ENCODE results near the gene FXN.

Gene FXN

GRCh38 chr9:69034071-69034470 is 1.5 kb upstream of the FXN start:
- TF ChIP-seq CTCF (conservative IDR thresholded peaks at IDR 0.05; ENCODE audit: control insufficient read depth, insufficient read depth, low read depth, low read length): no peak
- no peak overlapping the region for H3K4me3 ChIP-seq (ENCODE audit: control insufficient read depth, low read depth, low read length)
- no peak for DNase-seq (ENCODE audit: low read depth)

GRCh38 chr9:69036309-69036708 is 757 bp downstream of the FXN start:
- peak; percentile 24 for DNase-seq (ENCODE audit: low read depth)
- H3K4me3 ChIP-seq (ENCODE audit: control insufficient read depth, low read depth, low read length): peak overlapping the region; percentile 97
- TF ChIP-seq CTCF (conservative IDR thresholded peaks at IDR 0.05; ENCODE audit: control insufficient read depth, insufficient read depth, low read depth, low read length): no peak

- TF ChIP-seq CTCF (conservative IDR thresholded peaks at IDR 0.05; ENCODE audit: control insufficient read depth, insufficient read depth, low read depth, low read length): no peak
- peak; percentile 5 for DNase-seq (ENCODE audit: low read depth)
- peak overlapping the region; percentile 97 for H3K4me3 ChIP-seq (ENCODE audit: control insufficient read depth, low read depth, low read length)
Measured at GRCh38 chr9:69036799-69037198, 1.2 kb downstream of the FXN start.

- TF ChIP-seq CTCF (conservative IDR thresholded peaks at IDR 0.05; ENCODE audit: control insufficient read depth, insufficient read depth, low read depth, low read length): no peak
- no peak for DNase-seq (ENCODE audit: low read depth)
- no peak overlapping the region for H3K4me3 ChIP-seq (ENCODE audit: control insufficient read depth, low read depth, low read length)
Measured at GRCh38 chr9:69040646-69041045, 5.1 kb downstream of the FXN start.

- DNase-seq (ENCODE audit: low read depth): peak; percentile 34
- TF ChIP-seq CTCF (conservative IDR thresholded peaks at IDR 0.05; ENCODE audit: control insufficient read depth, insufficient read depth, low read depth, low read length): no peak
- no peak overlapping the region for H3K4me3 ChIP-seq (ENCODE audit: control insufficient read depth, low read depth, low read length)
Measured at GRCh38 chr9:69044240-69045219, 9.0 kb downstream of the FXN start.

- DNase-seq (ENCODE audit: low read depth): no peak
- no peak overlapping the region for H3K4me3 ChIP-seq (ENCODE audit: control insufficient read depth, low read depth, low read length)
- TF ChIP-seq CTCF (conservative IDR thresholded peaks at IDR 0.05; ENCODE audit: control insufficient read depth, insufficient read depth, low read depth, low read length): no peak
Measured at GRCh38 chr9:69045821-69046220, 10.3 kb downstream of the FXN start.

Measured in fibroblast of mammary gland (primary cell).